Retinal pigment epithelial cell (primary cell): ENCODE results near the gene TSC22D2.

Source experiments
- DNase-seq: peaks from one replicate; pipeline ENCODE4 v3.0.0-alpha.2; 2010; ENCODE audit warnings: low read depth
- H3K4me3 ChIP-seq: 2 replicates; pipeline ENCODE4 v1.5.1; 2011; ENCODE audit warnings: mild to moderate bottlenecking, low read length, control low read depth, moderate library complexity
- TF ChIP-seq, protein P1 (sequence below): conservative IDR thresholded peaks from 2 replicates; pipeline ENCODE4 v1.5.1; 2011; ENCODE audit warnings: low read depth, low read length, control low read depth, inconsistent platforms

TSC22D2 gene

DNA sequence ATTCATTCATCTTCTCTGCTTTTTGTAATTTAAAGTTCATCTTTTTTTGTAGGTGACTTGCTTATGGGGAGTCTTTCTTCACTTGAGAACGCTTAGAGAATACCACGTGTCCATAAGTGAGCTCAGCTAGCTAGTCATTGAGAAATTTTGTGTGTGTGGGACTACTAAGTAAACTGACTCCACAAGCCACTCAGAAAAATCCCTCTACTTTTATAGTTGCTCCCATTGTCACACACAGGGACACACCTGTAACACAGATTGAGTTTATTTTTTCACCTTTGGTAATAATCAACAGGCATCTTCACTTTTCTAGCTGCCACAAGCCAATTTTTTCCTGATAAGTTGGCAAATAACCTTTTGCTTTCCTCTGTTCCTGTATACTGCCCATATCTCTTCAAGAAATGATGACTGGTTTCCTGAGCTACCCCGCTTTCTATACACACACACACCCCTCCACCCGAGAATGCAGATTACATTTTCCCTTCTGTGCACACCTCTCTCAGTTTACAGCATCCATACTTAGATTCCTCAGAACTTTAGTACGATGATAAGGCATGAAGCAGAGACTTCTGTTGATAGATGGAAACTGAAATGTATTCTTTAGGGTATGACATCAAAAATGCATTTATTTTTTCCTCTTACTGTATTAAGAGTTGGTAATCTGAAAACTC, 4.6 kb downstream of the TSC22D2 start:
- peak overlapping the region; percentile 98 for H3K4me3 ChIP-seq

DNA sequence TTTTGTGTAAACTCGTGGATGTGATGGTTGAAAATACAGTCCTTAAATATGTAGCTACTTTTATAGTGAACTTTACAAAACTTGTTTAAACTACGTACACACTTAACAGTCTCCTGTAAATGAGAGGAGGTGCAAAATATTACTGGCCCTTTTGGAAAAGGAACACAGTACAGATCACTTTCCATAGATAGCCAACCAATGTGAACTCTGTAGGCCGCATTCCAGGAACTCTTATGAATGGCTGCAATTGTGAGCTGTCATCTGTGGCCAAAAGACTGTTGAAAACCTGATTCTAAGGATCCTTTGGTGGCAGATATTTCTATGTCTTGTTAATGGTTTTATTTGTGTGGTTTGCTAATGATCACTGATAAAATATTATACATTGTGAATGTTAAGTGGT, 6.2 kb downstream of the TSC22D2 start:
- TF ChIP-seq, protein P1, sequence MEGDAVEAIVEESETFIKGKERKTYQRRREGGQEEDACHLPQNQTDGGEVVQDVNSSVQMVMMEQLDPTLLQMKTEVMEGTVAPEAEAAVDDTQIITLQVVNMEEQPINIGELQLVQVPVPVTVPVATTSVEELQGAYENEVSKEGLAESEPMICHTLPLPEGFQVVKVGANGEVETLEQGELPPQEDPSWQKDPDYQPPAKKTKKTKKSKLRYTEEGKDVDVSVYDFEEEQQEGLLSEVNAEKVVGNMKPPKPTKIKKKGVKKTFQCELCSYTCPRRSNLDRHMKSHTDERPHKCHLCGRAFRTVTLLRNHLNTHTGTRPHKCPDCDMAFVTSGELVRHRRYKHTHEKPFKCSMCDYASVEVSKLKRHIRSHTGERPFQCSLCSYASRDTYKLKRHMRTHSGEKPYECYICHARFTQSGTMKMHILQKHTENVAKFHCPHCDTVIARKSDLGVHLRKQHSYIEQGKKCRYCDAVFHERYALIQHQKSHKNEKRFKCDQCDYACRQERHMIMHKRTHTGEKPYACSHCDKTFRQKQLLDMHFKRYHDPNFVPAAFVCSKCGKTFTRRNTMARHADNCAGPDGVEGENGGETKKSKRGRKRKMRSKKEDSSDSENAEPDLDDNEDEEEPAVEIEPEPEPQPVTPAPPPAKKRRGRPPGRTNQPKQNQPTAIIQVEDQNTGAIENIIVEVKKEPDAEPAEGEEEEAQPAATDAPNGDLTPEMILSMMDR = no peak
- H3K4me3 ChIP-seq = peak overlapping the region; percentile 98
- no peak for DNase-seq

More for the DNA sequence above, 4.6 kb downstream of the TSC22D2 start:
- DNase-seq = peak; percentile 35
- TF ChIP-seq, protein P1 = no peak

GRCh38 chr3:150414959-150415358, 6.9 kb downstream of the TSC22D2 start:
- H3K4me3 ChIP-seq = peak overlapping the region; percentile 98
- DNase-seq = no peak
- TF ChIP-seq, protein P1 = no peak

DNA sequence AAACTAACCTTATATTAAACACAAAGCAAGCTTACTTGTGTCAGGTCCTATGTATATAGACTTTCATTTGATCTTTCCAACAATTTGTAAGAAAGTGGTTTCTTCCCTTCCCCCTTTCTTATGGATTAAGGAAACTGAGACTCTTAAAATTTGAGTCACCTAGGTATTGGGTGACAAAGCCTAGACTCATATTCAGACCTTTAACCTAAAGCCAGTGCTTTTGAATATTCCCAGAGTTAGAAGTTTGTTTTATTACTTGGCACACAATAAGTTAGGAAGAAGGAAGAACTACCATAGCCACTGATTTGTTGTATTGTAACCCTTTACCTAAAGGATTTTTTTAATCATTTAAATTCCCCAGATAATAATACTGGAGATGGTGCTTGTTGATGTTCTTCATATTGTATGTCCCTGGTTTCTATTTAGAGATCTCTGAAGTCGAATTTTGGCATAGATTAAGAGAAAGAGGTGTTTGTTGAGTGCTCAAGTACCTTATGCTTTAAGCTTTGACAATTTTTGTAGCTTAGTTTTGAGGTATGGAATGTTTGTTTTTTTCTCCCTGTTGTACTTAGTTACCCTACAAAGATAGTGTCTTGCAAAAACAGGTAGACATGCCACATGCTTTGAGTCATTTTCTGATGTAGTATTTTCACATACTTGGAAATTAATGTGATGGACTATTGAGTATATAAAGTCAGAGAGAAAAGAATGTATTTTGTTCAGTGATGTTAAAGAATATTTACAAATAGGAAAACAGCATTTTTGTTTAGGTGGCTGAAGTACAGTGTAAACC, 11.2 kb downstream of the TSC22D2 start:
- DNase-seq = no peak
- peak overlapping the region; percentile 6 for H3K4me3 ChIP-seq
- TF ChIP-seq, protein P1 = no peak

DNA sequence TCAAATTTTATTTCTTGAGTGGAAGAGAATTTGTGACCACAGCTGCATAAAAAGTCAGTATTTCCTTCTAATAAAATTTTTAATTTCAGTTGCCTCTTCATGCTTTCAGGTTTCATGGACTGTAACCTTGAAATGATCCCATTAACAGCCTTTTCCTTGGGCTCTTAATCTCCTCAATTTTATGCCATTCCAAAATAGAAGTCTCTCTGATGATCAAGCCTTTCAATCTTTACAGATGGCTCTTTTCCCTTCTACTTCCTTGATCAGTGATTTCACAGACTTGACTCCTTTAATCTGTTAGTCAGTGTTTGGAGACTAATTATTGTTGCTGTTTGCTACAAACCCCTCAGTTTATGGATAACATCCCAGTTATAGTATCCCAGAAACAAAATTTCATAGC, 11.9 kb downstream of the TSC22D2 start:
- no peak for DNase-seq
- TF ChIP-seq, protein P1 = no peak
- H3K4me3 ChIP-seq = no peak overlapping the region

DNA sequence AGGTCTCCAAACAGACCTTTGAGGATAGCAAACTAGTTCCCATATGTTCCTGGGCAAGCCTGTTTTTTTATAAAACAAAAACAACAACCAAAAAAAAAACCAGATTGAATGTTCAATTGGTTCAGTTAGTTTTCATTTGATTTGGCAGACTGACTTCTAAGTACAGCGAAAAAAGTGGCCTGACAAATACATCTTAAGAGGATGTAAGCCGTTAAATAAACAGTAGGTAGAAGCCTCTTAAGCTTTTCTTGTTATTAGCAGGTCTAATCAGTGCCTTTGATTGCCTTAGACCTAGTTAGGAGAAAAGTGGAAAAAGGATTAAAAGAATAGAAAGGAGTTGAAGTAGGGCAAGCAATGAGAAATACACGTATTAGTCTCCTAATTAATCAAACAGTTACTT, 13.2 kb downstream of the TSC22D2 start:
- TF ChIP-seq, protein P1 = no peak
- H3K4me3 ChIP-seq = no peak overlapping the region
- DNase-seq = peak; percentile 39
